Measurements from ENCODE around the gene CMIP.
"Not testable (repeated sequence)": the region's sequence is repeated elsewhere in the genome, so short reads cannot be mapped to it uniquely, and the experiment has no call there.

The CMIP gene

DNA sequence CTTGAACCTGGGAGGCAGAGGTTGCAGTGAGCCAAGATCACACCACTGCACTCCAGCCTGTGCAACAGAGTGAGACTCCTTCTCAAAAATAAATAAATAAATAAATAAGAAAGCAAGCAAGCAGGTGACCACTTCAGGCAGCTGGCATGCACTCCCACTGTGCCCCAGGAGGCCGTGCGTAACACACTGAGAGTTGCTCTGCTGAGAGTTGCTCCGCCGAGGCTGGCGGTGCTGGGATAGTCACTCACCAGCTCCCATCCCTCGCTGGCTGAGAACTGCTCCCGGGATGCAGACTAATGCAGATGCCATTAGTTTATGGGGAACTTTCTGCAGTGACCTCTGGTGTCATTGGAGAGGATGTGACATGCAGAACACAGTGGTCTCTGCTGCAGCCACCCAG, 228.8 kb downstream of the CMIP start:
- no peak for DNase-seq

DNA sequence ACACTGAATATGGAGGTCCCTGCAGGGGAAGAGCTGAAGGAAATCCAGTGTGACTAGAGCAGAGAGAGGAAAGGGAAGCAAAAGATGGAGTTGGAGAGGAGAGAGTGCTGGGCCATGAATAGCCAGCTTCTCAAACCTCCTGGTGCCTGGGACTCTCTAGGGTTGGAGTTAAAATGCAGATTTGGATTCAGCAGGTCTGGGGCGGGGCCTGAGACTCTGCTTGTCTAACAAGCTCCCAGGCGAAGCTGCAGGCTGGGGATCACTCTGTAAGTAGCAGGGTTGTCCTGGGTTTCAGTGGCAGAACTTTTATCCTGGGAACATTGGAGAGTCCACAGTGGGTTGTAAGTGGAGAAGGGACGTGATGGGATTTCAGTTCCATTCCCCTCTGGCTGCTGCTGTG, 231.1 kb downstream of the CMIP start:
- DNase-seq: no peak

DNA sequence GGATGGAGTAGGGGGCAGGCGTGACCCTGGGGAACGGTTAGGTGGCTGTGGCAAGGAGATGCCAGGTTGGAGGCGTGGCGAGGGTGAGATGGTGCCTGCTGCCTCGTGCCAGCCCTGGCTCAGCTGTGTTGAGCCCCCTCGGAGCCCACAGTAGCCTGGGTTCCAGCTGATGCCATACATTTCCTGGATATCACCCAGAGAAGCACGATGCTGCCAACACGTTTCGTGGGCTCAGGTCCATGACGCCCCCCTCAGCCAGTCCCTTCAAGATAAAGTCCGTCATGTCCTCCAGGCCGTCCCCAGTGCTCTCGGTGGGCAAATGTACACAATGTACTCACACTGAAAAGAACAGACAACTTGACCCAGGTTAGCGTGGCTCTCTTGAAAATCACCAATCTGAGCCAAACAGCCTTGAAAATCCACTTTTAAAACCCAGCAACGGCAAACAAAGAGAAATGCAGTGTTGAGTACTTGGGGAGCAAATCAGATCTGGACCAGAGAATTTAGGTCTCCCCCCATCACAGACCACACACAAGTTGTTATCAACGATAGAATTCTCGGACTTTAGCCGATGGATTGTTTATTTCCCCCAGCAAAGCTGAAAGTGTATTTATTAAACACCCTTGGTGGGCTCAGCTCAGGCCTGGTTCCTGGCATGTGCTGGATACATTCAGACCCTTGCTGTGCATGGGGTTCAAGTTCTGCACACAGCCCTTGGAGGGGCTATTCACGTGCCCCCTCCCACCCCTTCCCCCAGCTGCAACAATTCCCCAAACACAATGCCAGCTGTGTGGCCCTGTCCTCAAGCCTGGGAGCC, 231.7 kb downstream of the CMIP start:
- no peak for DNase-seq

DNA sequence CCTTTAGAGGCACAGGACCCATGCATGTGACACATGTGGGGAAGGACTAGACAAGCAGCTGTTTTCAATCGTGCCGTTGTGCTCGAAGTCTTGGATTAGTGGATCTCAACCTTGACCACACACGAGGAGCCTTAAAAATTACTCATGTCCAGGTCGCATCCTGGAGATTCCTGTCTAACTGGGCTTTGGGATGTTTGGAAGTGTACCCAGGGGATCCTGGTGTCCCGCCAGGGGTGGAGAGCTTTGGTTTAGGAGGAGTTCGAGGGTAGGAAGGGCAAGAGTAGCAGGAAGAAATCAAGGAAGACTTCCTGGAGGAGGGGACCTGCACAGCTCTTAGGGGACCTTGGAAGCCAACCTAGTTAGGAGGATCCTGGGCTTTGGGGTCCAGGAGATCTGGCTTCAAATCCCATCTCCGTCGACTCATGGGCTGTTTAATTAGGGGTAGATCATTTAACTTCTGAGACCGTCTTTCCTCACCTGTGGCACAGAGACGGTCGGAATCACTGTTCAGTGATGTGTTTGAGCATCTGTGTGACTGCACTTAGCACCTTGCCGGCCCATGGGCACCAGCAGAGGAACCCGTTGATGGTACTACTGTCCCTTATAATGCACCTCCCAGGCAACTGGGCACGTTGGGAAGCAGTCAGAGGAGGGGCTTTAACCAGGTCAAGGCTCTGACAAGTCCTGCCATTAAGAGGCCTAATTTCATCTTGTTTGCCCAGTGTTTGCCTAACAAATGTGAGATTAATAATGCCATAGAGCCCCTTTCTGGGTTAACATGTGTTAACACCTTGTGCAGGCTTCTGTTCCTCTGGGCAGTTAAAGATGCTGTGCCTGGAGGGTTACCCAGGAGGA, 232.5 kb downstream of the CMIP start:
- DNase-seq: no peak

DNA sequence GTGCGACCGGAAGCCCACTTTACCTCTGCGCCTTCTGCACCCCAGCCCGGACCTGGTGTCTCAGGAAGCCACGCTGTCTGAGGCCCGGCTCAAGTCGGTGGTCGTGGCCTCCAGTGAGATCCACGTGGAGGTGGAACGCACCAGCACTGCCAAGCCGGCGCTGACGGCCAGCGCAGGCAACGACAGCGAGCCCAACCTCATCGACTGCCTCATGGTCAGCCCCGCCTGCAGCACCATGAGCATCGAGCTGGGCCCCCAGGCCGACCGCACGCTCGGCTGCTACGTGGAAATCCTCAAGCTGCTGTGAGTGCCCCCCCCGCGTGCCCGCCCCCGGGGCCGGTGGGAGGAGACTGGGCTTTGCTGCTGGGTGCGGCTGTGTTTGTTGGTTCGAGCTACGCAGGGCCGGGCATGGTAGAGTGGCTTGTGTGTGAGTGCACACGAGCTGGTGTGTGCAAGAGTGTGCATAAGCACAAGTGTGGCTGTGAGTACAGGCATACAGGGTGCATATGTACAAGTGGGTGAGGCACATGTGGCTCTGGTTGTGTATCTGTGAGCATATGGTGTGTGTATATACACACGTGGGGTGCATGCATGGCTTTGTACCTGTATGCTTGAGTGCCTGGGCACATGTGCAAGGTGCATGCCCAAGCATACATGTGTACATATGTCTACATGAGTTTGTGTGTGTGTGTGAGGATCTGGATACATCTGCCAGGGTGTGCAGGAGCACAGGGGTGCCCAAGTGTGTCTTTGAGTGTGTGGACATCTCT, 233.9 kb downstream of the CMIP start:
- DNase-seq: no peak

DNA sequence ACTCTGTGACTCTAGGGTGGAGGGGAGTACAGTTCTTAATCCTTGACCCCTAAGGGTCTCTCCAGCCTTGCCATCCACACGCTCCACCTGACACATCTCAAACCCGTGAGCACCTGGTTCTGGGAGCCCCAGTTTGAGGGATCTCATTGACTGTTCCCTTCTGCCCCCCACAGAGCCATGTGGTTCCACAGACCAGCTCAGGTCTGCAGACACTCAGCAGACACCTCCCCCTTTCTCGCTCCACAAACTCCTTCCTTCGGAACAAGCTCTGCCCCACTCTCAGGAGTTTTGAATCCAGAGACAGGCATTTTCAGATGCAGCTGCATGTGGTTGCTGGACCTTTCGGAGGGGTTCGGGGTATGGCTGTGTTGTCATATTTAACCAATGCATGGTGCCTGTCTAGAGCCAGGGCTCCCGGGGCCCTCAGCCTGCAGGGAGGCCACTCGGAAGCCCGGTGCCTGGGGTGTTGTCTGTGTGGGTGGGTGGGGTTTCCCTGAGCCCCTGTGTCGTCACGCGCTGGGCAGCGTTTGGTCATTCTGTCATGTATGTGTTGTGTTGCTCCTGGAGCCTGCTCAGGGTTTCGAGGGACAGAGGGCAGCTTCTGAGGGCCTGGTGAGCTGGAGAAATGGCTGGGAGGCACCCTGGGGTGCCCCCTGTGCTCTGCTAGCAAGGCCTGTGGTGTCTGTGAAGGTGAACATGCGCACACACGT, 235.3 kb downstream of the CMIP start:
- DNase-seq: no peak

DNA sequence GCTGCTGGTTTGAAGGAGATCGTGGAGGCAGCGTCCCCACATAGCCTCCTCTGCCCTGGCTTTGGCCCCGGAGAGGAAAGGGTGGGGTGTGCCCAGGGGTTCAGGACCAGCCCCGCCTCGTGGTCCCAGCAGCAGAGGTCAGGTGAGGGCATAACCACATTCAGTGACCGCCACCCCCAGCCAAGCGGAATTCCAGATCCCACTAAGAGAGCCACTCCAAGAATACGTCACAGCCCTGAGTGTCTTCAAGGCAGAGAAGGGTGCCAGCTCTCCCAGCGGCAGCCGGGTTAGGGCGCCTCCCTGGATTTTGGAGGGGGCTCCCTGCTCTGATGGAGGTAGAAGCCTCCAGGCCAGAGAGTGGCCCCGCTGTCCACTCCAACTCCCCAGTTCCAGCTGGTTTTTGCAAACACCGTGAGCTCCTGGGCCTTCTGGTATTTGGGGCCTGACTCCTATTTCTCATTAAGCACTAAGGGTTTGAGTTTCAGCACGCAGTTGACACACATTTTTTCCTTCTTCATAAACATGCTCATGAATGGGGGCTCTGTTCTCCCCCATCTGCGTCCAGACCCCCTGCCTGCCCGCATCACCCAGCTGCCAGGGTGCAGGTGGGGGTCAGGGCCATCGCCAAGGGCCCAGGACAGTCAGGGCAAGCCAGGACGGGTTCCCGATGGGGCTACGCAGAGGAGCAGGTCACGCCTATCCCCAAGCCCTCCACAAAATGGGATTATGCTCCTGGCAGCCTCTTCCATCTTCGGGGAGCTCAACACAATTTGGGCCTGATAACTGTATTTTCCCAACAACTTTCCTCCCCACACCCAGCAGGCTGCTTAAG, 236.1 kb downstream of the CMIP start:
- DNase-seq: no peak

DNA sequence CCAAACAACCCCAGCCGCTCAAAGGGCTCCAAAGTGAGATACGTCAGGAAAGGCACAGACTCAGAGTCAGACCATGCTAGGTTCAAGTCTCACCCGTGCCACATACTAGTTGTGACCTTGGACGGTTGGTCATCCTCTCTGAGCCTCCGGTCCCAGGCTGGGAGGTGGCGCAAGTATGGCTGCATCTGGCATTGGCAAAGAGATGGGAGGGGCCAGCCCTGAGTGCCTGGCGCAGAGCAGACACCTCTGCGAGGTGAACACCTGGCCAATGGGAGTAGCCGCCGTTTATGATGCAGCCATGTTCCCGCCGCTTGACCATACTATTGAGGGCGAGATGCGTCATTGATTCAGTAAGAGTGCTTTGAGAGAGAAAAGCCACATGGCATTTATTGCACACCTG, 236.7 kb downstream of the CMIP start:
- DNase-seq: no peak

DNA sequence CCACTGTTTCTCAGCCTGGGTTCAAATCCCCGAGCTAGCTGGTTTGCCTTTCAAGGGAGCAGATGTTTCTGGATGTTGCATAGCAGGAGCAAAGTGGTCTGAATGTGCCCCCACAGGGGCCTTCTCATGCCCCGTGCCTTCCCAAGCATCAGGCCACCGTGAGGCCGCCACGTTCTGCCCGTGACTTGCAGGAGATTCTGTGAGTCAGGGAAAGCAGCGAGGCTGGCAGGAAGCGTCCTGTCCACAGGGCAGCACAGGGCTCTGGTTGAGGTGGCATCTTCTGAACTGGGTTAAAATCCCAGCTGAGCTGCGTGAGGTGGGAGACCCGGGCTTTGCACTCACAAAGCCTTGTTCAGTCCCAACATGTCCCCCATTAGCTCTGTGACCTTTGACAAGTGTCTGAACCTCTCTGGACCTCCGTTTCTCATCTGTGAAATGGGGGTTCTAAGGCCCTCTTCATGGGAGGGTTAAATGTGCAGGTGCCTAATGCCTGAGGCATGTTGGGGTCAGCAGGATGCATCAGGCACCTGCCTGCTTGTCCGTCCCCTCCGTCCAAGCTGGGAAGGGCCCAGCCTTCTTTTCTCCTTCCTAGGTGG, 239.7 kb downstream of the CMIP start:
- no peak for DNase-seq

DNA sequence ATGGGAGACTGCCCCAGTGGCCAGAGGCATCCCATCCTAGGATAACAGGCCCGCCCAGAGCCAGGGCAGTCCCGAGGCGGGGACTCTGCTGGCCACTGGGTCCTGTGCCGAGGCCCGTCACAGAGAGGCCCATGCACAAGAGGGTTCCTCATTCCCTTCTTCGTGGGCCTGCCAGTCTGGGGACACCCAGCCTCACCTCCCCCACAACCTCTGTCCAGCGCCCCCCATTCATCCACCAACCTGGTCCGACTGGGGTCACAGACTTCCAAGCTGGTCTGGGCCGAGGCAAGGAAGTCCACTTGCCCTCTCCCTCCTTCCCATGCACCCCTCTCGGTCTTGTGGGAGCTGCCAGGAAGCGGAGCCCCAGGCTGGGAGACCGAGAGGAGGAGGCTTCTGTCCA, 240.3 kb downstream of the CMIP start:
- DNase-seq: no peak

DNA sequence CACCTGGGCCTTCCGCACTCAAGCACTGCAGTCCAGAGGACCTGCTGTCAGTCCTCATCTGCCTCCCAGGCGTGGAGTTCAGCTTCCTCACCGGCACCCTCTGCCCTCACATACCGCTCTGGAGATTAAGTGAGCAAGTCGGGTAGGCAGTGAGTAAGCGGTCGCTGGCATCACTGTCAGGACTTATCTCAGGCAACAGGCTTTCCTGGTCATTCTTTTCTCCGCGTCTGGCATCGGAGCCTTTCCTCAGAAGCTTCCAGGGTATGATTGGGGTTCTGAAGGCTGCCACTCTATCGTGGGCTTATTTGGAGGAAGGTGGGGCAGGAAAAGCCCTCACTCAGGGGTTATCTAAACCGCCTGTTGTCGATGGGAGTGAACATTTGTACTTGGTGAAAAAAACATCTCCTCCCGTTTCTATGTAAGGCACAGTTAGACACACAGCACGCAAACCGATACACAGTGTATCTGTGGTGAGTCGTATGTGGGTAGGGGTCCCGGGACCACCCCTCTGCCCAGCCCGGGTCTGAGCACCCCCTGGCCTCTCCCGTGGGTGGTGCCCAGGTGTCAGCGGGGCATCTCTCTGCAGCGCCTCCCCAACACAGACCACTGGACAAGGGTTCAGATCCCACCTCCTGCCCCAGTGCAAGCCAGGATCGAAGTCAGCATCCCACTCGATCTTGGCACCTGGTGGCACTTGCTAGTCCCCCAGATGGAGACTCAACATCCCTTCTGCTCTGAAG, 242.0 kb downstream of the CMIP start:
- no peak for DNase-seq

DNA sequence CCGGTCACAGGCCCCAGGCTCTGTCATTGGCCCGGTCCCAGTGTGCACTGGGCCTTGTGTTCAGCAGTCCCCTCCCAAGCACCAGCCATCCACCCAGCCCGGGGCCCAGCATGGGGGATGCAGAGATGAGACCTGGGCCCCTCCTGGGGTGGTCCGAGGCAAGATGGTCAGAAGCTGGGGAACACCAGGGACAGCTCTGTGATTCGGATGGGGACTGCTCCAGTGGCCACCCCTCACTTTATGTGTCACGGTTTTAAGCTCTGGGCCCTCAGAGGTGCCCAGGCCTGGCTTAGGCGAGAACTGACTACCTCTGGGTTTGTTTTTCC, 242.5 kb downstream of the CMIP start:
- no peak for DNase-seq

DNA sequence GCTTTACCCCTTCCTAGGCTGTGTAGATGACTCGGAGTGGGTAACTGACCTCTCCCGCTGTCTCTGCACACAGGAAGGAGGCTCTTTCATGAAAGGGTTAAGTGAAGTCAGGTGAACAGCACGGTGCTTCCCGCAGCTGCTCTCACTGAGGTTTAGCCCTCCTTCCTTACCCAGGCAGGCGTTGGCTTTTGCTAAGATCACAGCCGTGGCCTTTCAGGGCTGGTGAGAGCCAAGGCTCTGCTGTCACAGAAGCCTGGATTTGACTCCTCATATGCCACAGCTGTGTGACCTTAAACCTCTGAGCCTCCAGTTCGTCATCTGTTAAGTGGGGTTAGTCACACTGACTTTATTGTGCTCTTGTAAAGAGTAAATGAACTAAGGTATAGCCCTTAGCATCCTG, 243.6 kb downstream of the CMIP start:
- DNase-seq: no peak

DNA sequence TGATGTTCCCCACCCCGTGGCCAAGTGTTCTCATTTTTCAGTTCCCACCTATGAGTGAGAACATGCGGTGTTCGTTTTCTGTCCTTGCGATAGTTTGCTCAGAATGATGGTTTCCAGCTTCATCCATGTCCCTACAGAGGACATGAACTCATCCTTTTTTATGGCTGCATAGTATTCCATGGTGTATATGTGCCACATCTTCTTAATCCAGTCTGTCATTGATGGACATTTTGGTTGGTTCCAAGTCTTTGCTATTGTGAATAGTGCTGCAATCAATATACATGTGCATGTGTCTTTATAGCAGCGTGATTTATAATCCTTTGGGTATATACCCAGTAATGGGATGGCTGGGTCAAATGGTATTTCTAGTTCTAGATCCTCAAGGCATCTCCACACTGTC, 244.2 kb downstream of the CMIP start:
- DNase-seq: not testable (repeated sequence)

DNA sequence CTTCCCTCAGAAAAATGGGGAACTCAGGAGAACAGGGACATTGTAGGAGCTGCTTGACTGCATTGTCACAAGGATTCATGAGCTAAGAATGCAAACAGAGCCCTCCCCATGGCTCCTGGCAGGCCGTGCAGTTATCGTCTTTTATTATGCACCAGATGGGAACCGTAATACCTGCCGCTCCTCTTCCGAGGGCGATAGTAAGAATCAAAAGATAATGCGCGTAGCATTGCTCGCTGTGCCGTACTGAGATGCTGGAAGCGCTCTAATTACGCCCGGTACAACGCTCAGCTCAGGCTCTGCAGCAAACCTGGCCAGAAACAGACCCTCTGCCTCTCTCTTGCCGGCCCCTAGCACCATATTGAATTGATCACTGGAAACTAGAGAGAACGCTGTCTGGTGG, 247.4 kb downstream of the CMIP start:
- no peak for DNase-seq

DNA sequence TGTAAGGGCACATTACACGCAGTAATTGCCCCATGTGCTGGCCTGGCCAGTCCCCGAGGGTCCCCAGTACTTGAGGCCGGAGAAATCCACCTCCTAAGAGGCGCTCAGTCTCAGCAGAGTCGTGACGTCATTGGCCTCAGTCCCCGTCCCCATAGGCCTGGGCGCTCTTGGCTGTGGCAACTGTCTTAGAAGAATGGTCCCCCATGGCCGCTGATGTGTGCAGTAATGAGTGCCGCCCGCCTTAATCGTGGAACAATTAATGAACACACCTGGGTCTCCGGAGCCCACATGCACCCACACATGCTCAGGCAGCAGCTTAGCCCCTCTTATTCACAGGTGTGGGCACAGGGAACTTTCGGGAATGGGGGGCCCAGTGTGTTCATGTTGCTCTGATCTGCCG, 248.0 kb downstream of the CMIP start:
- DNase-seq: no peak

DNA sequence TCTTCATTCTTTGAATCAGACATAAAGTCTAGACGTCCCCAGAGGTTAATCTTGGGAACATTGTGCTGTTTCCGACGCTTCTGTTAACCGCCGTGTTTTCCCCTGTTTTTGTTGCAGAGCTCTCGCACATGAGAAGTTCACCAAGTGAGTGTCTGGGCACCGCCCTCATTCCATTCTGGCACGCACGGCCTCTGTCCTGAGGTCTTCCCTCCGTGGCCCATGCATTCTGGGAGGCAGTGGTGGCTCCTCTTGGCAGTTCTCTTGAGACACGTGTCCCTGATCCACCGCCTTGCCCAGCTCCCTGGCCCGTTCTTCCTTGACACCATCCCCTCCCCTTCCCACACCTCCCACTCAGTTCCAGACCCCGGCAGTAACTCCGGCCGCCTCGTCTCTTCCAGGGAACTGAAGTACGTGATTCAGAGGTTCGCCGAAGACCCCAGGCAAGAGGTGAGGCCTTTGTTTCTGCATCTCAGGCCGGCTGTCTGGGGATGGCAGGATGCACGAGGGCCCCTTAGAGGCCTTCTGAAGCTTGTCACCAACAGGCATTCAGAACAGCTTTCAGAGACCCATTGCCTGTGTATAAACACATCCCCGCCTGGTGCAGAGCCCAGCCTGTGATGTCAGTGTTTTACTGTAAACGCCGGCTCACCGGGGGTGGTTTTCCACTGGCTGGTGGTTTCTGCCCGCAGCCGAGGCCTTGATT, 248.6 kb downstream of the CMIP start:
- DNase-seq: no peak

DNA sequence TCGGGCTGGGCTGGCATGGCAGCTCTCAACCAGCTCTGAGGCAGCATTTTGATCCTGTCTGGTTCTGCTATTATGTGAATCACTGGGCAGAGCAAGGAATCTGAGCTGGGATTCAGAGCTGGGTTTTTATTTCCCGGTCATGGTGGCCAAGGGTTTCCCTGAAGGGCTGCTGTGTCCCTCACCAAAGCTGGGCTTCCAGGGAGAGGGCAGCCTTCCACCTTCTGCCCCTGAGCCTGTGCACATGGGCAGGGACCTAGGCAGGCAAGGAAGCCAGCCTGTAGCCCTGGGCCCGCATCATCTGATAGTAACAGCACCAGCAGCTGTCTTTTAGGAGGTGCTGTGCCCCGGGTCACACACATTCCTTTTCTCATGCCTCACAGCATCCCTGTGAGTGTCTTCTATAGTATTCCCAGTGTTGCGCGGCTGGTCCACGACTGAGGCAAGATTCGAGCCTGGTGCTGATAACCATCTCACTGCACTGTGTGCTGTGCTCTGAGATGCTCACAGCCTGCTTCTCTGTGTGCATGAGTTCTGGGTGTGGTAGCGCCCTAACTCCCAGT, 249.2 kb downstream of the CMIP start:
- no peak for DNase-seq

DNA sequence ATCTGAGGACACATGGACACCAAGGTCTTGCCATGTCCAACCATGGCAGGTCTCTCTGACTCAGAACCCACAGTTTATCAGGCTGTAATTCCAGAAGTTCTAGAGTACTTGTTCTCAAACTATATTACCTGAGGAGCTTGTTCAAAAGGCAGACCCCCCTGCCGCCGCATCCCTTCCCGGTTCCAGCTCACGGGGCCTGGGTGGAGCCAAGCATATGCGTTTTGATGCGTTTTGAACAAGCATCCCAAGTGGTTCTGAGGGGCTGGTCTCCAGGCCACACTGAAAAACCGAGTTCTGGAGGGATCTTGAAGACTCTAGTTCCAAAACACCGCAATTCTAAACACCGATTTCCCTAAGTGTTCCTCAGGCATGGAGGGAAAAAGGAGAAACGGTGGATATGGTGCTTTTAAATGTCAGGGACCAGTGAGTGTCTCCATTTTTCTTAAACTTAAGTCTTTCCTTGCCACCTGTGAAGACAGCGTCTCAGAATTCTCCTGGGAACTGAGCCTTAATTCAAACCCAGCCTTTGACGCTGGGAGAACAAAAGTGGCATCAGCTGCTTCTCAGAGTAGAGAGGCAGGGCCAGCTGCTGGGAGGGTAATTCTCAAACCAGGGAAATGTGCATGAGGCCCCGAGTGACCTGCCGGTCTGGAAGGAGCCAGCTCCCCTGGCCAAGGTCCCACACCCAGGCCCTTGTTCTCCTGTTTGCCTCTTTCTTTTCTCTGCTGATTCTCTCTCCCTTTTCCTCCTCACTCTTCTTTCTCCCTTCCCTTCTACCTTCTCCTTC, 250.1 kb downstream of the CMIP start:
- no peak for DNase-seq
